D721Med (cell line): ENCODE data around the gene LIPH.
A peak's percentile ranks its signal among the peaks of the same experiment; 100 is the strongest.

Experiments used
- DNase-seq: peaks from one replicate; pipeline ENCODE4 v3.0.0; 2011; ENCODE audit warnings: low spot score; ENCODE audit not compliant: insufficient read length
- FAIRE-seq: peaks from 2 replicates; lab custom pipeline; 2011; peaks lifted over from hg19 to GRCh38; lab: Jason Lieb, UNC
- TF ChIP-seq, protein P1 (sequence below): IDR thresholded peaks from 2 replicates; pipeline ENCODE4 v1.5.1; 2012; ENCODE audit warnings: mild to moderate bottlenecking, control low read depth; ENCODE audit not compliant: insufficient read depth; ENCODE audit errors: missing control alignments

Gene LIPH

DNA sequence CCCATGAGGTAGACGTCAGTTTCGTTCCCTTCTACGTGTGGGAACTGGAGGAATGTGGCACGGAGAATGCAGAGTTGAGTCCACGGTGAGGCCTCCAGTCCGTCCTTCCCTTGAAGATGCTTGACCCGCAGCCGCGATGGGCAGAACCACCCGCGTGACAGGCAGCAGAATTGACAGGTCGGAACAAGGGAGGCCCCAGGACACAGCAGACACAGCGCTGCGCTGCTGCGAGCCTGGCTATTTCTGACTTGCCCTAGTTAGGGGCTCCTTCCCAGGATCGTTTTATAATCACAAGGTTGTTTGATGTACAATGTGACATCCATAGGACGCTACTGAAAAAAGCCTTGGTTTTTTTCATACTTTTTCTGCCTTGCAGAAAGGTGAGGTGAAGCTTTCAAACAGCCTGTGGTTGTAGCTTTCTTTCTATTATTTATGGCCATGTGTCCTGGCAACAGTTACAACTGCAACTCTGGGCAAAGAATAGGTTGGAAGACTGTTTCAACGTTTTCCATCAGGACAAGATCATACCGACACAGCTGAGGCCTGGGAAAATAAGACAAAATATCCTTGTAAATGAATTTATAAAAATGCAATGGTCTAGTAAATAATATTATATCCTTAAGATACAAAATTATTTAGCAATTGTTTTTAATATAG is 43.9 kb downstream of the LIPH start:
- DNase-seq: no peak
- TF ChIP-seq, protein P1, sequence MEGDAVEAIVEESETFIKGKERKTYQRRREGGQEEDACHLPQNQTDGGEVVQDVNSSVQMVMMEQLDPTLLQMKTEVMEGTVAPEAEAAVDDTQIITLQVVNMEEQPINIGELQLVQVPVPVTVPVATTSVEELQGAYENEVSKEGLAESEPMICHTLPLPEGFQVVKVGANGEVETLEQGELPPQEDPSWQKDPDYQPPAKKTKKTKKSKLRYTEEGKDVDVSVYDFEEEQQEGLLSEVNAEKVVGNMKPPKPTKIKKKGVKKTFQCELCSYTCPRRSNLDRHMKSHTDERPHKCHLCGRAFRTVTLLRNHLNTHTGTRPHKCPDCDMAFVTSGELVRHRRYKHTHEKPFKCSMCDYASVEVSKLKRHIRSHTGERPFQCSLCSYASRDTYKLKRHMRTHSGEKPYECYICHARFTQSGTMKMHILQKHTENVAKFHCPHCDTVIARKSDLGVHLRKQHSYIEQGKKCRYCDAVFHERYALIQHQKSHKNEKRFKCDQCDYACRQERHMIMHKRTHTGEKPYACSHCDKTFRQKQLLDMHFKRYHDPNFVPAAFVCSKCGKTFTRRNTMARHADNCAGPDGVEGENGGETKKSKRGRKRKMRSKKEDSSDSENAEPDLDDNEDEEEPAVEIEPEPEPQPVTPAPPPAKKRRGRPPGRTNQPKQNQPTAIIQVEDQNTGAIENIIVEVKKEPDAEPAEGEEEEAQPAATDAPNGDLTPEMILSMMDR: no peak
- no peak for FAIRE-seq

DNA sequence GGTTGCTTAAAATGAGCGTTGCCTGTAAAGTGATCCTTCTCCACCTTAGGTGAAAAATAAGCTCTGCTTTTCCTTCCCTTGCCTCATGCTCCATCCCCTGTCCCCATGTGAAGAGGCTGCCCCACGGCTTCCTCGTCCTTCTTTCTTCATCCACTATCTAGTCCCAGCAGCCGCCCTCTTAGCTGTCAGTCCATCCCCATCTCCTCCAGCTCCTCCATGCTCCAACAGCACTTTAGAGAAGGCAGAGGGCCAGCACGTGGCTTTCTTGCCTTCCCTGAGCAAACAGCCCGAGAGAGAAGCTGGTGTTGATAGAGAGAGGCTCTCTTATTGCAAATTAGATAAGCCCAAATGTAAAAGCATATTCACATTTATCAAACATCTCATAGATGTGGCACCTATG is 44.5 kb downstream of the LIPH start:
- TF ChIP-seq, protein P1: no peak
- FAIRE-seq (no peak), DNase-seq (no peak)

DNA sequence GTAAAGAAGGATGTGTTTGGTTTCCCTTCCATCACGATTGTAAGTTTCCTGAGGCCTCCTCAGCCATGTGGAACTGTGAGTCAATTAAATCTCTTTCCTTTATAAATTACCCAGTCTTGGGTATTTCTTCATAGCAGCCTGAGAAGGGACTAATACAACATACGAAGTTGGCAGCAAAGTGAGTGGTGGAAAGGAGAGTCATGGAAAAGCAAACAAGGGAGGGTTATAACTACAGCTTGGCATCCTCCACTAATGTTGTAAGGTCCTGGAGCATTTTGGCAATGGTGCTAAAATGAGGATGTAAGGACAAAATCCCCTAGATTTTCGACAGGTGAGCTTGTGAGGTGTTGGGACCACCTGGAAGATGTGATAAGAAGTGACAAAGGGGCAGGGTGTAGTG is 47.8 kb downstream of the LIPH start:
- FAIRE-seq: no peak
- DNase-seq: no peak

DNA sequence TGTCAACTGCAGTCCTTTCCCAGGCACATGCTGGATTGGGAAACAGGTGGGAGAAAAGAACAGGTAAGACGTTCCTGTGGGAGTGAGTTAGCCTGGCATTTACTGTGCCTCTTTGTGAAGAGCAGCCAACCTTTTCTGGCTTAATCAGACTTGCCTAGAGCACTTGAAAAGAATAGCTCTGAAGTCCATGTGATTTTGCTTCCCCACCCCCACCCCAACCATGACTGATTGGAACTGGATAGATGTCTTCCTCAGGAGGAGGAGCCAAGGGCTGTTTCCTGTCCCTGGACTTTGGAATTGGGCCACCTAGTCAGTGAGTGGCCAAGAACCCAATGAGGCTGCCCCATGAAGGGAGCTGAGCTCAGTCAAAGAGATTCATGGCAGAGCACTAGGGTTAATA is 48.9 kb downstream of the LIPH start:
- FAIRE-seq (no peak), DNase-seq (no peak)
- TF ChIP-seq, protein P1: no peak

More for the DNA sequence above, 47.8 kb downstream of the LIPH start:
- TF ChIP-seq, protein P1: no peak

DNA sequence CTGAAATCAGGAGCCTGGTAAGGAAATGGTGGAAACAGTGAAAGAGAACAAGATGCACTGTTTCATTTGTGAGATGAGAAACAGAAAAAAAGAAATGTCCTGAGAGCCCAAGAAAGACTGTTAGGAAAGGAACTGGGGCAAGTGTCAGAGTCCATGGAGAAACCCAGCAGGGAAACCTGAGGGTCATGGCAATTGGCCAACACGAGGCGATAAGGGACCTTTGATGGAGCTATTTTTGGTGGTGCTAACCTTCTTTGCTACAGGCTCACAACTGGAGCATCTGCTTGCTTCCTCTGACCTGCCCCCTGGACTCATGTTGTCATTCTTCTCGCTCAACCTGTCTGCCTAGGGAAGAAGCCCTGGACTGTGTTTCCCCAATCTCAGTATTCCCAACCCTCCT is 49.4 kb downstream of the LIPH start:
- TF ChIP-seq, protein P1: no peak
- DNase-seq (no peak), FAIRE-seq (no peak)

DNA sequence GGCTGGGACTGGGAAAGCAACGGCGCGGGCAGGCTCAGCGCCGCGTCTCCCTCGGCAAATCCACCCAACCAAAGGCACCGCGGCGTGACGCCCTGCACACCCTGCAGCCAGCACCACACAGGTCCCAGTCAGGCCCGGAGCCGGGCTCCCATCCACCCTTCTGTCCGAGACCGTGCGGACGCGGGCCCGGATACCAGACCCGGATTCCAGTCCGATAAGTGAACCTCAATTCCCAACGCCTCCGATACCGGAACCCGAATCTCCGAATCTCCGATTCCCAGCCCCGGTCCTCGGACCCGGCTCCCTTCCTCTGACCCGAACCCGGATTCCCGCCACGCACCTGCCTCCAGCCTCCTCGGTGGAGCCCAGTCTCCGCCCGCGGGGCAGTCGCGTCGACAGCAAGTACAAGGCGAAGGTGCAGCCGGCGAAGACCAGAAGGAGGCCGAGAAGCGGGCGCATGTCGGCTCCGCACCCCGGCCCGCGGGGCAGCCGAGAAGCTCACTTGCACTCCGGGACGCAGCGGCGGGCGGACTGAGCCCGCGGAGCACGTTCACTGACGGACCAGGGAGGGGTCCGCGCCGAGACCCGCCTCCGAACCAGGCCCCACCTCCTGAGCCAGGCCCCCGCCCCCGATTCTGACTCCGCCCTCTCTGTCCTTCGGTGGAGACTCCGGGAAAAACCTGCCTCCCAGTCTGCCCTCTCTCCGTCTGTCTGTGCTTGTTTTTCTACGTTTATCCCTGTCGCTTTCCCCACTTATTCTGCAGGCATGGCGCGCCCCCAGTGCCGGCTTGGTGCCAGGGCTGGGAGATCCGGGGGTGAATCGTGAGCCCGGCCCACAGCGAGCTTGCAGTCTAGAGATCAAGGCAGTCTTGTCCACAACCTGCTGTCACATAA is 53.6 kb downstream of the LIPH start, which contains the start of gene TMEM41A:
TMEM41A (minus strand) TSS at position 533 of the 894 bp plus-strand sequence; CDS start at position 459, 74 bp downstream.
- TF ChIP-seq, protein P1: peak; percentile 2
- DNase-seq: peak; percentile 96
- FAIRE-seq: no peak

DNA sequence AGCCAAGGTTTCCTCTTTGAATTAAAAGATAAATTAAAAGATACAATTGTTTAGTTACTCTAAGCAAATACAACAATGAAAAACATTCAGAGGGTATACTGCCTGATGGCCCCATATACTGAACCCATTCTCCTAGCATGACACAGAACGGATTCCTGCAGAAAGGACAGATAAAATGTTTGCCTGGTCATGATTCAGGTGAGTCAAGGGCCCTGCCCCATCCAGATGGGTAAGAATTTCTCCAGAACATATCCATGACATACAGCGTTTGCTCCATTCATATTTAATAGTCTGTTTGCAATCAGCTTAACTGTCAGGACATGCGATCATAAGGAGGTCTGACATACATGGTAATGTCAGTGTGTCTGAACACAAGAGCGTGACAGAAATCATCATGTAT is 62.1 kb downstream of the LIPH start:
- no peak for FAIRE-seq
- TF ChIP-seq, protein P1: no peak
- no peak for DNase-seq
